AG09319 (cell line): ENCODE data around the gene RAB33A.

ENCODE experiments used
- DNase-seq: peaks from one replicate; pipeline ENCODE4 v3.0.0-alpha.2; 2010; ENCODE audit warnings: low read depth; ENCODE audit errors: extremely low read depth
- TF ChIP-seq, protein P1 (sequence below): IDR thresholded peaks from 2 replicates; pipeline ENCODE4 v1.5.1; 2011; ENCODE audit warnings: low read depth, mild to moderate bottlenecking, inconsistent platforms, low read length, moderate library complexity

Gene RAB33A

DNA sequence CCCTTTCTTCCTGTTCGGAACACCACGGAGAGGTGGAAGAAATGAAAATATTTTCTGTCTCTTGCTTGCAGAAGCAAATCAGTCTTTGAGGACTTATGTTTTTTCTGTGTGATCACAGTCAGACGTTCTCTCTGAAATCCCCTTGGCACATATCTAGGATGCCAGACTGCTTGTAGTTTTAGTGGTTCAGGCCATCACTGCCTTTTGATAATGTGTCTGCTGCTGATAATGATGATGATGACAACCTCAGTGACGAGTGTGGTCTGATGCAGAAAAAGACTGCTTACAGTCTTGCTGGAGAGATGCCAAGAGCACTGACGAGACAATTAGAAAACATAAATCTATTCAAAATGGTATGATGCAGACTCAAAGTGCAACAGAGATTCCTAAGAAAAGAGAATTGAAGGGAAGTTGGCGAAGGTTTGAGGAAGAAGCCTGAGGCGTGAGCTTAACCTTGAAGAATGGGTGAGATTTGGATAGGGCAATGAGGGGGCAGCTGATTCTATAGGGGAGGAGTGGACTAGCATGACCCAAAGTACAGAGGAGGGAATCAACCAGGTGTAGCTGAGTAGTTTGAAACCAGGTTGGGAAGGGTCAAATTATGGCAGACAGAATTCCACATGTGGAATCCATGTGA is 7.9 kb downstream of the RAB33A start:
- TF ChIP-seq, protein P1, sequence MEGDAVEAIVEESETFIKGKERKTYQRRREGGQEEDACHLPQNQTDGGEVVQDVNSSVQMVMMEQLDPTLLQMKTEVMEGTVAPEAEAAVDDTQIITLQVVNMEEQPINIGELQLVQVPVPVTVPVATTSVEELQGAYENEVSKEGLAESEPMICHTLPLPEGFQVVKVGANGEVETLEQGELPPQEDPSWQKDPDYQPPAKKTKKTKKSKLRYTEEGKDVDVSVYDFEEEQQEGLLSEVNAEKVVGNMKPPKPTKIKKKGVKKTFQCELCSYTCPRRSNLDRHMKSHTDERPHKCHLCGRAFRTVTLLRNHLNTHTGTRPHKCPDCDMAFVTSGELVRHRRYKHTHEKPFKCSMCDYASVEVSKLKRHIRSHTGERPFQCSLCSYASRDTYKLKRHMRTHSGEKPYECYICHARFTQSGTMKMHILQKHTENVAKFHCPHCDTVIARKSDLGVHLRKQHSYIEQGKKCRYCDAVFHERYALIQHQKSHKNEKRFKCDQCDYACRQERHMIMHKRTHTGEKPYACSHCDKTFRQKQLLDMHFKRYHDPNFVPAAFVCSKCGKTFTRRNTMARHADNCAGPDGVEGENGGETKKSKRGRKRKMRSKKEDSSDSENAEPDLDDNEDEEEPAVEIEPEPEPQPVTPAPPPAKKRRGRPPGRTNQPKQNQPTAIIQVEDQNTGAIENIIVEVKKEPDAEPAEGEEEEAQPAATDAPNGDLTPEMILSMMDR, result no peak

DNA sequence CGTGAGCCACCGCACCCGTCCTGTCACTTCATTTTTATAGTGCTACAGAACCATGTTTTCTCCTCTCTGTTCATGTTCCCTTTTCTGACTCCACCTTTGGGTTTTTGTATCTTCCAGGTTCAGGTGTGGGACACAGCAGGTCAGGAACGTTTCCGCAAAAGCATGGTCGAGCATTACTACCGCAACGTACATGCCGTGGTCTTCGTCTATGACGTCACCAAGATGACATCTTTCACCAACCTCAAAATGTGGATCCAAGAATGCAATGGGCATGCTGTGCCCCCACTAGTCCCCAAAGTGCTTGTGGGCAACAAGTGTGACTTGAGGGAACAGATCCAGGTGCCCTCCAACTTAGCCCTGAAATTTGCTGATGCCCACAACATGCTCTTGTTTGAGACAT is 12.4 kb downstream of the RAB33A start:
- TF ChIP-seq, protein P1, result no peak
- no peak for DNase-seq

More for the DNA sequence above, 7.9 kb downstream of the RAB33A start:
- DNase-seq, result no peak

DNA sequence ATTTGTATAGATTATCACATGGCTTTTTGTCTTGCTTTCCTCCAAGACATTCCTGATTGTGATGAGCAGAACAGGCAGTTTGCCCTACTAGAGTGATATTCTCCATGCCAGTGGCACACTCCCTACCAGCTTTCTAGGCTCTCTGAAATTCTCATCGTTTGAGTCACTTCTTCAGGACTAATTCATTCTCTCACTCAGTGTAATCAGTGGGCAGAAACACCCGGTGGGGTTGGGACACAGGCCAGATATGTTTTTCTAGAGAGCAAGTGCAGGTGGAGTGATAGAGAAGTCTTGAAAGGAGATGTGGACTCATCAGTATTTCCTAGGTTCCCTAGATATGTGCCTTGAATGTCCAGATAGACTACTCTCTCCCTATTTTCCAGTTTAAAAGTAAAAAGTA is 13.1 kb downstream of the RAB33A start:
- TF ChIP-seq, protein P1, result no peak
- DNase-seq, result no peak

DNA sequence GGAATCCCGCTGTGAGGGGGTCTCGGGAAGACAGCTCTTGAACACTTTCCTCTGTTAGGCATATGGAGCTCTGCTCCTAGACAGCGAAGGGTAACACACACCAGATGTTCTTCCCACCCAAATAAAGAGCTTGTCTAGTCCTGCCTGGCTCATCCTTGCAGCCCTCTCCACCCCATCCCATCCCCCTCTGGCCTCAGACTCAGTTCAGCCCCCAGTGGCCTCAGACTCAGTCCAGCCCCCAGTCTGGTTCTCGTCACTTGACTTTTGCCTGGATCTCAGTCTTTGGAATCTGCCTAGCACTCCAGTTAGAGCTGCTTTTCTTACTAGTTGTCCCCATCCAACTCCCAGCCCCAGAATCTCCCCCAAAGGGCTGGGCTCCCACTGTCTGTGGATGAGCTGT is 14.9 kb downstream of the RAB33A start:
- TF ChIP-seq, protein P1, result no peak
- no peak for DNase-seq

DNA sequence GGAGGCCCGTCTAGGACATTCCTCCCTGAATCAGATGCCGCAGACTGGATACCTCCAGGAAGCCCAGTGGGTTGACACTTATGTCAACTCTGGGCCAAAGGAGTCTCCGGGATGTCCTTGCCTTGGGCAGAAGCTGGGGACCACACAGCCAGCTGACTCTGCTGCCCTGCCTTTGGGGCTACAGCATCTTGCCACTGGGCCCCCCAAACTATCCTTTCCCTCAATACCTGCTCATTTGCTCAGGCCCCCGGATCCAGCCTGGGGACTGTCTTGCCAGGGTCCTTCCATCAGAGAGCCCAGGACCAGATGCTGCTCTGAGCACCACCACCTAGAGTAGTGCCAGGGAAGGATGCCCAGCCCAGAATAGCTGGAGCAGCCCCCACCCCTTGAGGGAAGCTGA is 19.0 kb downstream of the RAB33A start:
- TF ChIP-seq, protein P1, result no peak
- DNase-seq, result no peak

DNA sequence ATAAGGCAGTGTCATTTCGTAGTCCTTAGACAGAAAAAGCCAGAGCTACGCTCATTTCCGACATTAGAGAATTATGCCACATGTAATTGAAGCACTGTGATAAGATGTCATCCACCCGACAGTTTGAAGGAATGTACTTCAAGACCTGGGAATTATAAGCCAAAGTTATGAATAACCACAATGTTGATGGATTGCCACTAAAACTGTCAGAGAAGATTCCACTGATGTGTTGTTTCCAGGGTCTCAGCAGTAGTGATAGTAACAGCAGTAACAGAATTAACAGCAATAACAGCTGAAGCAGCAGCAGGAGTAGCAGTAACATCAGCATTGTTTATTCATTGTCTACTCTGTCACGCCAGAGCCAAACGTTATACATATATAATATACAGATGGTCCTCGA is 24.7 kb downstream of the RAB33A start:
- TF ChIP-seq, protein P1, result no peak
- DNase-seq, result no peak

DNA sequence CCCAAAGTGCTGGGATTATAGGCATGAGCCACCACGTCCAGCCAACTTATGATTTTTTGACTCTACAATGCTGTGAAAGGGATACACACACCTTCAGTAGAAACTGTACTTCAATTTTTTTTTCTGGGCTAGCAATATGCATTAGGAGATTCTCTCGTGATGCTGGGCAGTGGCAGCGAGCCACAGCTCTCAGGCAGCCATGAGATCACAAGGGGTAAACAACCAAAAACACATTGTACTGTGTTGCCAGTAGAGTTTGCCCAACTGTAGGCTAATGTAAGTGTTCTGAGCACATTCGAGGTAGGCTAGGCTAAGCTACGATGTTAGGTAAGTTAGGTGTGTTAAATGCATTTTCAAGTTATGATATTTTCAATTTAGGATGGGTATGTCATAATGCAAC is 25.7 kb downstream of the RAB33A start:
- TF ChIP-seq, protein P1, result no peak
- no peak for DNase-seq
